ENCODE data around the gene BRD9. TPM values are rescaled to one million over a fixed set of nuclear protein-coding genes. Genes with fewer than 3 reads are reported as not detected.

The BRD9 gene
- polyA plus RNA-seq, 1 donor (not counting 4 experiments of a cell fraction or from before 2014, with no cell fraction given) = 10.1 TPM

GRCh38 chr5:923281-923873 lies 30.8 kb upstream of the BRD9 start:
- Histone ChIP-seq H3K4me2 (ENCODE audit: control insufficient read depth, extremely low read depth, insufficient read depth, low read depth, low read length) (no peak overlapping the region), H3K79me2 (ENCODE audit: control insufficient read depth, insufficient read depth, low read length) (no peaks in the 10 kb centered on the region), H3K4me3 (ENCODE audit: control insufficient read depth in 2 of 3, extremely low read depth in 1 of 3, insufficient read depth in 2 of 3, low read depth in 1 of 3, low read length in 3 of 3) (no peak overlapping the region), H3K36me3 (ENCODE audit: control insufficient read depth in 2 of 2, extremely low read depth in 1 of 2, insufficient read depth in 2 of 2, low read length in 2 of 2) (peaks cover 0 to 5% of the 10 kb centered on the region in 2 experiments), H3K27me3 (ENCODE audit: control insufficient read depth, extremely low read depth, insufficient read depth, low read length) (peaks cover 17% of the 10 kb centered on the region), H2AFZ (ENCODE audit: control insufficient read depth, low read length) (no peak overlapping the region), H3K9ac (ENCODE audit: control insufficient read depth, extremely low read depth, insufficient read depth, low read length) (no peak overlapping the region), H3K27ac (ENCODE audit: control insufficient read depth, insufficient read depth, low read length) (no peak overlapping the region), H4K20me1 (ENCODE audit: control insufficient read depth, extremely low read depth, insufficient read depth, low read length) (no peaks in the 10 kb centered on the region), H3K9me1 (ENCODE audit: control insufficient read depth, extremely low read depth, insufficient read depth, low read length) (no peaks in the 10 kb centered on the region), H3K4me1 (ENCODE audit: control insufficient read depth, extremely low read depth, insufficient read depth, low read length) (no peaks in the 10 kb centered on the region), H3K9me3 (ENCODE audit: control insufficient read depth, low read depth, low read length) (no peaks in the 10 kb centered on the region)
- FAIRE-seq = no peak
- dilution Hi-C loops (cut with MboI; ENCODE audit: extremely low pct_ligation_motif_present, low sequenced_read_pairs) = no loop called here
- no peak for DNase-seq (ENCODE audit: low read depth, low spot score)
- TF ChIP-seq, protein P1, sequence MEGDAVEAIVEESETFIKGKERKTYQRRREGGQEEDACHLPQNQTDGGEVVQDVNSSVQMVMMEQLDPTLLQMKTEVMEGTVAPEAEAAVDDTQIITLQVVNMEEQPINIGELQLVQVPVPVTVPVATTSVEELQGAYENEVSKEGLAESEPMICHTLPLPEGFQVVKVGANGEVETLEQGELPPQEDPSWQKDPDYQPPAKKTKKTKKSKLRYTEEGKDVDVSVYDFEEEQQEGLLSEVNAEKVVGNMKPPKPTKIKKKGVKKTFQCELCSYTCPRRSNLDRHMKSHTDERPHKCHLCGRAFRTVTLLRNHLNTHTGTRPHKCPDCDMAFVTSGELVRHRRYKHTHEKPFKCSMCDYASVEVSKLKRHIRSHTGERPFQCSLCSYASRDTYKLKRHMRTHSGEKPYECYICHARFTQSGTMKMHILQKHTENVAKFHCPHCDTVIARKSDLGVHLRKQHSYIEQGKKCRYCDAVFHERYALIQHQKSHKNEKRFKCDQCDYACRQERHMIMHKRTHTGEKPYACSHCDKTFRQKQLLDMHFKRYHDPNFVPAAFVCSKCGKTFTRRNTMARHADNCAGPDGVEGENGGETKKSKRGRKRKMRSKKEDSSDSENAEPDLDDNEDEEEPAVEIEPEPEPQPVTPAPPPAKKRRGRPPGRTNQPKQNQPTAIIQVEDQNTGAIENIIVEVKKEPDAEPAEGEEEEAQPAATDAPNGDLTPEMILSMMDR (optimal IDR thresholded peaks at IDR 0.05 in 1 of 3, IDR thresholded peaks at IDR 0.05 in 1 of 3, conservative IDR thresholded peaks at IDR 0.05 in 1 of 3; ENCODE audit: extremely low read depth in 1 of 3, insufficient read depth in 2 of 3, low read length in 3 of 3) = peak; percentile 60 to 95 (median 88)
- TF ChIP-seq EZH2 (IDR thresholded peaks at IDR 0.05; ENCODE audit: low read length) = no peak

DNA sequence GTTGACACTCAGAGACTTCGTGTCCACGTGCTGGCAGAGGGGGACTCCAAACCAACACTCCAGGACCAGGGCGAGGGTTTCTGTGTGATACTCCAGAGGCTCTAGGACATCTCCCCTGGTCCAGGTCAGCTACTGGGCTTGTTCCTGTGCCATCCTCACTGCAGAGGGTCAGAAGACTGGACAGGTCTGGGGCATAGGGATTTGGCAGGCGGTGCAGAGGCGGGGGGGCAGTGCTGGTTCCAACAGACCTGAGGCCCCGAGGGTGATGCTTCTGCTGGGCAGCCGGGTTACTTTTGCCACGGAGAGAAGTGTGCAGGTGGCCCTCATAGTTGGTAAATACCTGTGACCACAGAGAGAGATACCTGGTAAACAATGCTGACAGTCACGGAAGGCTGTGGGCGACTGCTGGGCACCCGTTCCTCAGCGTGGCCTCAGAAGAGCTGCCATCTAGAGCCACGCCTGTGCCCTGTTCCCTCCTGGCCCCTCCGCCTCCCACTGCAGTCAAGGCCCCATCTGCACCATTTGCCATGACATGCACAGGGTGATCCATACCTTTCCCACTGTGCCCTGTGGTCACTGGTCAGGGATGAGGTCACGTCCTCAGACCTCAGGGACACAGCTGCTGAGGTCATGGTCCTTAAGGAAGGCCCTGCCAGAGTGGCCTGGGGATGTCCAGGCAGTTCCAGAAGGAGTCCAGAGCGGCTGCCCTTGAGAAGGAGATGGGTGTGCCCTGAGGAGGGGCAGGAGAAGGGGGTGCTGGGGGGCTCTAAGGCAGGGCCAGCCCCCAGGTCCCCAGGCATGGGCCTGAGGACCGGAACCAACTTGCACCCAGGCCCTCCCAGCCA lies 30.1 kb upstream of the BRD9 start:
- Histone ChIP-seq H3K27me3 (ENCODE audit: control insufficient read depth, extremely low read depth, insufficient read depth, low read length) (peaks cover 17% of the 10 kb centered on the region), H3K4me3 (ENCODE audit: control insufficient read depth in 2 of 3, extremely low read depth in 1 of 3, insufficient read depth in 2 of 3, low read depth in 1 of 3, low read length in 3 of 3) (no peak overlapping the region), H3K9ac (ENCODE audit: control insufficient read depth, extremely low read depth, insufficient read depth, low read length) (no peak overlapping the region), H3K9me3 (ENCODE audit: control insufficient read depth, low read depth, low read length) (no peaks in the 10 kb centered on the region), H3K27ac (ENCODE audit: control insufficient read depth, insufficient read depth, low read length) (no peak overlapping the region), H3K4me1 (ENCODE audit: control insufficient read depth, extremely low read depth, insufficient read depth, low read length) (no peaks in the 10 kb centered on the region), H3K9me1 (ENCODE audit: control insufficient read depth, extremely low read depth, insufficient read depth, low read length) (no peaks in the 10 kb centered on the region), H3K36me3 (ENCODE audit: control insufficient read depth in 2 of 2, extremely low read depth in 1 of 2, insufficient read depth in 2 of 2, low read length in 2 of 2) (peaks cover 0 to 5% of the 10 kb centered on the region in 2 experiments), H3K4me2 (ENCODE audit: control insufficient read depth, extremely low read depth, insufficient read depth, low read depth, low read length) (no peak overlapping the region), H2AFZ (ENCODE audit: control insufficient read depth, low read length) (no peak overlapping the region), H4K20me1 (ENCODE audit: control insufficient read depth, extremely low read depth, insufficient read depth, low read length) (no peaks in the 10 kb centered on the region), H3K79me2 (ENCODE audit: control insufficient read depth, insufficient read depth, low read length) (no peaks in the 10 kb centered on the region)
- TF ChIP-seq, protein P1 (optimal IDR thresholded peaks at IDR 0.05 in 1 of 3, IDR thresholded peaks at IDR 0.05 in 1 of 3, conservative IDR thresholded peaks at IDR 0.05 in 1 of 3; ENCODE audit: extremely low read depth in 1 of 3, insufficient read depth in 2 of 3, low read length in 3 of 3) = no peak
- no peak for TF ChIP-seq EZH2 (IDR thresholded peaks at IDR 0.05; ENCODE audit: low read length)
- dilution Hi-C loops (cut with MboI; ENCODE audit: extremely low pct_ligation_motif_present, low sequenced_read_pairs) = no loop called here
- DNase-seq (ENCODE audit: low read depth, low spot score) (no peak), FAIRE-seq (no peak)
